NCI-H82 (cell line): ENCODE results near the gene LMNB1.
A peak's percentile ranks its signal among the peaks of the same experiment; 100 is the strongest.
"Not testable (repeated sequence)": the region's sequence is repeated elsewhere in the genome, so short reads cannot be mapped to it uniquely, and the experiment has no call there.

ENCODE experiments used
- DNase-seq: peaks from one replicate; lab custom pipeline; 2025; lab: John Stamatoyannopoulos, UW

LMNB1 gene

DNA sequence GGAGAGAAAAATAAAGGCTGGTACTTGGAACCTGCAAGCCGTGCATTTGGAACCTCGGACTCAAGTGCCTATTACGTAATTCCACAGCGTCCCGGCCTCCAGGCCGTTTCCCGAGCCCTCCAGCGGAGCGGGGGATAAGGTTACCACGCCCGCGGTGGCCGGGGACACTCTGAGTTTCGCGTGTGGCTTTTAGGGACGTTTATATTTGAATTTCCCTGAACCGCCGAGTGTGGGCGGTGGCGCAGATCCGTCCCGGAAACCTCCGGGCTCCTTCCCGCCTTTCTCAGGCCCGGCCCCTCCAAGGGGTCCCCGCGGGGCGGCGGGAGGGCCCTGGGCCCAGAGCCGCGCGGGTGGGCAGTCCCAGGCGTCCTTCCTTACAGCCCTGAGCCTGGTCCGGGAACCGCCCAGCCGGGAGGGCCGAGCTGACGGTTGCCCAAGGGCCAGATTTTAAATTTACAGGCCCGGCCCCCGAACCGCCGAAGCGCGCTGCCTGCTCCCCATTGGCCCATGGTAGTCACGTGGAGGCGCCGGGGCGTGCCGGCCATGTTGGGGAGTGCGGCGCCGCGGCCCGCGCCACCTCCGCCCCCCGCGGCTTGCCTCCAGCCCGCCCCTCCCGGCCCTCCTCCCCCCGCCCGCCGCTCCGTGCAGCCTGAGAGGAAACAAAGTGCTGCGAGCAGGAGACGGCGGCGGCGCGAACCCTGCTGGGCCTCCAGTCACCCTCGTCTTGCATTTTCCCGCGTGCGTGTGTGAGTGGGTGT is at the start of gene LMNB1:
LMNB1 (plus strand) TSS at position 638 of the 758 bp plus-strand sequence. CDS start 373 bp downstream, outside the sequence.
- peak; percentile 97 for DNase-seq

GRCh38 chr5:126732716-126733115 is 44.2 kb upstream of the LMNB1 start:
- DNase-seq, result peak; percentile 91

DNA sequence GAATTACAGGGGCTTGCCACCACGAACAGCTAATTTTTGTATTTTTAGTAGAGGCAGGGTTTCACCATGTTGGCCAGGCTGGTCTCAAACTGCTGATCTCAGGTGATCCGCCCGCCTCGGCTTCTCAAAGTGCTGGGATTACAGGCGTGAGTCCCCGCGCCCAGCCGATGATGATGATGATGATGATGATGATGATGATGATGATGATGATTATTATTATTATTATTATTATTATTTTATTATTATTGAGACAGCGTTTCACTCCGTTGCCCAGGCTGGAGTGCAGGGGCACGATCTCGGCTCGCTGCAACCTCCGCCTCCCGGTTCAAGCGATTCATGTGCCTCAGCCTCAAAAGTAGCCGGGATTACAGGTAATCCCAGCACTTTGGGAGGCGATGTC is 42.4 kb upstream of the LMNB1 start:
- DNase-seq, result not testable (repeated sequence)

GRCh38 chr5:126736141-126736540 is 40.8 kb upstream of the LMNB1 start:
- no peak for DNase-seq

DNA sequence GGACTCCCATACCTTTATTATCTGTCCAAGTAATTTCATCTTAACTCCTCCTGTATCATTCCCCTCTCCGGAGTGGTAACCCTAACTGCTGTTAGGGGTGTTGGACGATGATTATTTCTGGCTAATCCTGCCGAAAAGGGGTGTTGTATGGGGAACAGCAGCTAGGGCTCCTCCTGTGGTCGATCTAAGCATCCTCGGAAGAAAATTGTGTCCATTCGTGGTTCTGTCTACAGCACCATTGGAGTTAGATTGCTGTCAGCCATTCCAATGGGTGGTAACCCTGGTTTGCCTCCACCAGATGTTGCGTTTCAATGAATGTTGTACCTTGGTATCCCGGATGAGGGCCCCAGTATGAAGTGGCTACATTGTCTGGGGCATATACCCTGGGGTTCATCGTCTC is 35.6 kb upstream of the LMNB1 start:
- DNase-seq, result peak; percentile 3

DNA sequence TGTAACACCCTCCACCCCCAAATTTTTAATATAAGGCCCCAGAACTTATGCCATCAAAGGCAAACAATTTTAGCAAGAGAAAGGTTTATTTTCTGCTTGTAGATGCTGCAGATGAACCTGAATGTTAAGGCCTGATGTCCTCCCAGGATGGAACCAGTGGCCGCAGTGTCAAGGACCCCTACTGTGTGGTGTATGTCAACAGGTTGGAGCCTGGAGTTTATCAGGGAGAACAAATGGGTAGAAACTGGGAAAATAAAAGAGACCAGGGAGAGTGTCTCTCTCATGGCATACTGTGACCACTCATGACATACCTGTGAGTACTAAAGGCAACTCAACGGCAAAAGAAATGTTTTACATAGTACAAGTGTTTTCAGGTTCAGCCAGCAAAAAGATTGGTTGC is 34.5 kb upstream of the LMNB1 start:
- no peak for DNase-seq

- DNase-seq, result no peak
Observed at GRCh38 chr5:126744836-126745235, 32.1 kb upstream of the LMNB1 start.

- no peak for DNase-seq
Observed at GRCh38 chr5:126745259-126745992, 31.5 kb upstream of the LMNB1 start.

DNA sequence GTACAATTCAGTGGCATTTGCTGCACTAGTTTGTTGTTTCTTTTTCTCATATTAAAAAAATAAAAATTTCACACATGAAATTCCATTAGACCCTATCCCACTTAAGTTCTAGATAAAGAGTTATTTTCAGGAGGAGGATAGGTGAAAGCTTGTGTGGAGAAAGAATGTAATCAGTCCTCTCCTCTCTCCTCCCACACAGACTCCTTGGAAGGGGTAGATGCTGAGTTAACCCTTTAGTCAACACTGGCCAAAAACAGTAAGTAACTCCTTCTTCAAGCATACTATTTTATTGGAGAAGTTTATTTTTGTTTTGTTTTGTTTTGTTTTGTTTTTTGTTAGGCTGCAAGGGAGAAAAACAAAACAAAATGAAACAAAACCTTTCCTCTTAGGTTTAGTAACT is 30.6 kb upstream of the LMNB1 start:
- DNase-seq, result no peak

- no peak for DNase-seq
Observed at GRCh38 chr5:126752081-126752785, 24.7 kb upstream of the LMNB1 start.

- no peak for DNase-seq
Observed at GRCh38 chr5:126753227-126753626, 23.7 kb upstream of the LMNB1 start.

- DNase-seq, result no peak
Observed at GRCh38 chr5:126754609-126755008, 22.3 kb upstream of the LMNB1 start.

DNA sequence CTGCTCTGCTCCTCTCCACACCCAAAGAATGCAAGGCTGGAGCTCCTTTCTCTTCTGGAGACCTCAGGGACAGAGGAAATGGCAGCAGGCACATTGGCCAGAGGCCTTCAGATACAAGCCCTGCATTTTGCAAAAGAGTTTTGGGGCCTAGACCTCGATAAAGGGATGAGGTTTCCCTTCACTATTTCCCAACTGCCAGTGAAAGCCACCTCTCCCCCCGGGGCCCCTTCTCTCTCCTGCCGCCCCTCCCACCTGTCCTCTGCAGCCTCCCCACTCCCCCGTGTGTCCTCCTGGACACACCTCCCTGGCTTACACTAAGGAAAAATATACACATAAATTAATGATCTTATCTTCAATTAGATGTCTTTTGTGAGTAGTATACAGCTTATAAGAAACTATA is 21.3 kb upstream of the LMNB1 start:
- peak; percentile 6 for DNase-seq

DNA sequence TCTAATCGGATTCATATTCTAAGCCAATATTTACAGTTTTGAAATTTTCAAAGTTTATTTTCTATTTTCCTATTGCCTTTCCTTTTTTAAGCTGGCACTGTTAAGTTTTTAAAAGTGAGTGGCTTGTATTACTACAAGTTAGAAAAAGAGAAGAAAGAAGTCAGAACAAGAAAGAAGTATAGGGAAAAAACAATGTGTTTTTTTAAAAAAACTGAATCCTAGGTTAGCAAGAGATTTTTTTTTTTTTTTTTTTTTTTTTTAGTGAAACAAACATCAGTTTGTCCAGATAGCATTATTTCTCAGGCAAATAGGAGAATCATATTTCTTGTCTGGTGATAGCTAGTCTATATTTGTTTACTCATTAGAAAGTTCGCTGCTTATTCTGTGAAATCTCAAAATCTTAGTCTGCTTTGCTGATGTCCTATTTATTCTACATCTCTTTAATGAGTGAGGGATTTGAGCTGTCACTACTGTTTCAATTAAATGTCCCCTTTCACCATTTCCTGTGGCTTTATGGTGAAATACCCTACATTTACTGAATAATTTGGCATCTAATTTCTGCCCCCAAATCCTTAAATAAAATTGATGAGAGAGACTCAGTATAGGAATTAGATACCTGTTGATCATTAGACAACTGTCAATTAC is 19.1 kb upstream of the LMNB1 start:
- no peak for DNase-seq

DNA sequence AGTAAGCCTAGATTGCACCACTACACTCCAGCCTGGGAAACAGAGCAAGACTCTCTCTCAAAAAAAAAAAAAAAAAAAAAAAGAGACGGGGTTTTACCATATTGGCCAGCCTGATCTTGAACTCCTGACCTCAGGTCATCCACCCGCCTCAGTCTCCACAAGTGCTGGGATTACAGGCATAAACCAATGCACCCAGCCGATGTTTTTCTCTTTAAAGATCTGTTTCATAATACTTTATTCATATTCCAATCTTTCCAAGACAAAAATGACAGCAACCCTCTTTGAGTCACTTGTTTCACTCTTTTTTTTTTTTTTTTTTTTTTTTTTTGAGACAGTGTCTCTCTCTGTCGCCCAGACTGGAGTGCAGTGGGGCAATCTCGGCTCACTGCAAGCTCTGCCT is 13.6 kb upstream of the LMNB1 start:
- DNase-seq, result no peak

DNA sequence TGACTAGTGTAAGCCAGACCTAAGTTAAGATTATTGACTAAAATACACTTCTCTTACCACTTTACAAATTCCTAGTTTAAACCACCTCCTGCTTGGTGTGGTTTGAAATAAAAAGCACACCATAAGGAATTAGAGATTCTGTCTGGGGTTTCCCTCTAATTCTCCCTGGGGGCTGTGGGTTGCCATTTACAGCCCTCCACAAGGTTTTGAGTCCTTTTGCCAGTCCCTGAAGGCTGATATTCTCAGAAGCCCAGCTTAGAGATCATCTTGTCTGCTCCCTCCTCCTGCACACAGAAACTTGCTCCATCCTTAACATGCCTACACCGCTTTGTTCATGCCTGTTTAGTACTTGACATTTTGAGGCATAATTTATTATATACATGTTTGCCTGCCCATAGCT is 7.2 kb upstream of the LMNB1 start:
- no peak for DNase-seq

GRCh38 chr5:126773536-126773935 is 3.4 kb upstream of the LMNB1 start:
- DNase-seq, result not testable (repeated sequence)

DNA sequence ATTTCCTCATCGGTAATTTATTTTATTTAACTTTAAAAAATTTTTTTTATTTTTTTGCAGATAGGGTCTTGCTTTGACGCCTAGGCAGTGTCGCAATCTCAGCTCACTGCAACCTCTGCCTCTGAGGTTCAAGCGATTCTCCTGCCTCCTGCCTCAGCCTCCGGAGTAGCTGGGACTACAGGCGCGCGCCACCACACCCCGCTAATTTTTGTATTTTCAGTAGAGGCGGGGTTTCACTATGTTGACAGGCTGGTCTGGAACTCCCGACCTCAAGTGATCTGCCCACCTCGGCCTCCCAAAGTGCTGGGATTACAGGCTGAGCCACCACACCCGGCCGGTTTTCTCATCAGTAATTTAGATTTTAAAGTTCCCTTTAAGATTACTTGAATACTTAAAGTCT is 2.3 kb upstream of the LMNB1 start:
- not testable (repeated sequence) for DNase-seq

DNA sequence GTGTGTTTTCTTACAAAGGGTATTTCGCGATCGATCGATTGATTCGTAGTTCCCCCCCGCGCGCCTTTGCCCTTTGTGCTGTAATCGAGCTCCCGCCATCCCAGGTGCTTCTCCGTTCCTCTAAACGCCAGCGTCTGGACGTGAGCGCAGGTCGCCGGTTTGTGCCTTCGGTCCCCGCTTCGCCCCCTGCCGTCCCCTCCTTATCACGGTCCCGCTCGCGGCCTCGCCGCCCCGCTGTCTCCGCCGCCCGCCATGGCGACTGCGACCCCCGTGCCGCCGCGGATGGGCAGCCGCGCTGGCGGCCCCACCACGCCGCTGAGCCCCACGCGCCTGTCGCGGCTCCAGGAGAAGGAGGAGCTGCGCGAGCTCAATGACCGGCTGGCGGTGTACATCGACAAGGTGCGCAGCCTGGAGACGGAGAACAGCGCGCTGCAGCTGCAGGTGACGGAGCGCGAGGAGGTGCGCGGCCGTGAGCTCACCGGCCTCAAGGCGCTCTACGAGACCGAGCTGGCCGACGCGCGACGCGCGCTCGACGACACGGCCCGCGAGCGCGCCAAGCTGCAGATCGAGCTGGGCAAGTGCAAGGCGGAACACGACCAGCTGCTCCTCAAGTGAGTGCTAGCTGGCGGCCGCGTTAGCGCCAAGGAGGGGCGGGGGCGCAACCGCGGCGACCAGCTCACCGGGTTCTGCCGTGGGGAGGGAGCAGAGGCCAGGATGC is 480 bp downstream of the LMNB1 start:
- peak; percentile 64 for DNase-seq

DNA sequence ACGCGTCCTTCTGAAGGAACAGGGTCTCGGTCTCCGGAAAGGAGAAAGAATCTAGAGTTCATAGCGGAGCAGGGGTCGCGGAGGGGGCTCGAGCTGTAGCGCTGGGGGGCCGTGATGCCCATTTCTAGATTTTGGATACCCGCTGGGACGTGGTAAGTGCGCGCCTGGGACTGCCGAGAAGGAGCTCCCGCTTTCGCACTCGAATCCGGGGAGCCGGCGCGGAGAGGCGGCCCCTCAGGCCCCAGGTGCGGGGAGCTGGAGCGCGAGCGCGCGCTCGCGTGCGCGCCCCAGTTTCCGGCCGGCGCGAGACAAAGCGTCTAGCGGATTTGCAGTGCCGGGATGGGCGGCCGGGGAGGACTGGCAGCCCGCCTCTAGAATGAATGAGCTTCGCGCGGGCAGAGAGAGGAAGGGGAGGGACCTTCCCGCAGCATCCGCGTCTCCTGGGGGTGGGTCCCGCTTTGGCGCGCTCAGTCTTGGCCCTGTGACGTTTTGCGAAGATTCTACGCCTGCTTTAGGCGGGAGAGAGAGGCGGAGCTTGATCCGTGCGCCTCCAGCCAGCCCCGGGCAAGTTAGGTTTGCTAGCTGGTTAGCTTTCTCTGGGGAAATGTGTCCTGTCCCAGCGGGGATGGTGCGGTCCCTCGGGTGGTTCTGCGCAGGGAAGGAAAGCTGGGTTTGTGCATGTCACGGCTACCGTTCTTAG is 1.2 kb downstream of the LMNB1 start:
- DNase-seq, result peak; percentile 96
